Measurements from ENCODE around the gene ANO5. TPM values are rescaled to one million over a fixed set of nuclear protein-coding genes. Genes with fewer than 3 reads are reported as not detected.

Gene ANO5
- total RNA-seq, 1 experiment from 2014 or later = 4.3 TPM

DNA sequence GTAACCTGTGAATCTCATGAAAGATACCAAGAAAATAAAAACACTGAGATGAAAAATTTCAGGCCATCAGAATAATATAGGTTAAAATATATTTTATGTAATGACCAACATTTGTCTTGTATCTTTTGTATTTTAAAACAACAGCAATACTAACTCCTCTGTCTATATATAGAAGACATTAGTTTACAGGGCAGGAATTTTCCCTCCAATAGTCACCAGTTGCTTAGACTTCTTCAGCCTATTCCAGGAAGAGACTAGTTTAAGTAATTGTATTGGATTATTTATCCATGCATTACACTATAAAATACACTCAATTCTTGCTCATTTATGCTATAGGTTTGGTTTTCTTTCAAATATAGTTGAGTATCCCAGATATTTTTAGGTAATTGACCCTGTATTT is 24.1 kb downstream of the ANO5 start:
- H3K9me3 Mint-ChIP-seq (ENCODE audit: low read depth, unreplicated experiment) = no peaks in the 10 kb centered on the region
- TF ChIP-seq, protein P1, sequence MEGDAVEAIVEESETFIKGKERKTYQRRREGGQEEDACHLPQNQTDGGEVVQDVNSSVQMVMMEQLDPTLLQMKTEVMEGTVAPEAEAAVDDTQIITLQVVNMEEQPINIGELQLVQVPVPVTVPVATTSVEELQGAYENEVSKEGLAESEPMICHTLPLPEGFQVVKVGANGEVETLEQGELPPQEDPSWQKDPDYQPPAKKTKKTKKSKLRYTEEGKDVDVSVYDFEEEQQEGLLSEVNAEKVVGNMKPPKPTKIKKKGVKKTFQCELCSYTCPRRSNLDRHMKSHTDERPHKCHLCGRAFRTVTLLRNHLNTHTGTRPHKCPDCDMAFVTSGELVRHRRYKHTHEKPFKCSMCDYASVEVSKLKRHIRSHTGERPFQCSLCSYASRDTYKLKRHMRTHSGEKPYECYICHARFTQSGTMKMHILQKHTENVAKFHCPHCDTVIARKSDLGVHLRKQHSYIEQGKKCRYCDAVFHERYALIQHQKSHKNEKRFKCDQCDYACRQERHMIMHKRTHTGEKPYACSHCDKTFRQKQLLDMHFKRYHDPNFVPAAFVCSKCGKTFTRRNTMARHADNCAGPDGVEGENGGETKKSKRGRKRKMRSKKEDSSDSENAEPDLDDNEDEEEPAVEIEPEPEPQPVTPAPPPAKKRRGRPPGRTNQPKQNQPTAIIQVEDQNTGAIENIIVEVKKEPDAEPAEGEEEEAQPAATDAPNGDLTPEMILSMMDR (IDR thresholded peaks at IDR 0.05; ENCODE audit: unreplicated experiment) = no peak
- no peaks in the 10 kb centered on the region for H3K4me1 Mint-ChIP-seq (ENCODE audit: low read depth, unreplicated experiment)
- intact Hi-C loops (cut with micrococcal nuclease; ENCODE audit: unreplicated experiment) = no loop called here
- no peaks in the 10 kb centered on the region for H3K36me3 Mint-ChIP-seq (ENCODE audit: insufficient read depth, unreplicated experiment)
- no peak overlapping the region for H3K4me3 Mint-ChIP-seq (ENCODE audit: low read depth, unreplicated experiment)
- no peak overlapping the region for H3K27ac Mint-ChIP-seq (ENCODE audit: unreplicated experiment)
- no peak for DNase-seq
- no peaks in the 10 kb centered on the region for H3K27me3 Mint-ChIP-seq (ENCODE audit: unreplicated experiment)
- no TSS peak for BruUV-seq (replicated peaks)
- CTCF ChIA-PET = no interaction called here

DNA sequence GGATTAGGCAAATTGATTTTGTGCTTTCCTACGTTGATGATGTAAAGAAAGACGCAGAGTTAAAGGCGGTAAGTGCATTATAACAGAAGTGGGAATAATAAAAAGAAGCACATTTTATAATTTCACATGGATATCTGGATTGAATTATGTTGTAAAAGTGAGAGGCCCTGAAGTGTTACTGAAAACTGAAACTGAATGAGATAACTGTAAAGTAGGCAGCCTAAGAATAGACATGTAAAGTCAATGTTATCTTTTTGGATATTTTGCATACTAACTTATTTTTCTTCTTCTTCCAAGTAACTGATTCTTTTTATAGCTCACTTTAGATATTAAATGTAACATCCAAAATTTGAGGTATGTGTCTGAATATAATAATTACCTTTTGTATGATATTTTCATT is 28.3 kb downstream of the ANO5 start:
- Mint-ChIP-seq H3K36me3 (ENCODE audit: insufficient read depth, unreplicated experiment) (no peaks in the 10 kb centered on the region), H3K4me3 (ENCODE audit: low read depth, unreplicated experiment) (no peak overlapping the region), H3K4me1 (ENCODE audit: low read depth, unreplicated experiment) (no peaks in the 10 kb centered on the region), H3K9me3 (ENCODE audit: low read depth, unreplicated experiment) (no peaks in the 10 kb centered on the region), H3K27me3 (ENCODE audit: unreplicated experiment) (no peaks in the 10 kb centered on the region), H3K27ac (ENCODE audit: unreplicated experiment) (no peak overlapping the region)
- DNase-seq = no peak
- CTCF ChIA-PET = no interaction called here
- intact Hi-C loops (cut with micrococcal nuclease; ENCODE audit: unreplicated experiment) = no loop called here
- BruUV-seq (replicated peaks) = no TSS peak
- TF ChIP-seq, protein P1 (IDR thresholded peaks at IDR 0.05; ENCODE audit: unreplicated experiment) = no peak

DNA sequence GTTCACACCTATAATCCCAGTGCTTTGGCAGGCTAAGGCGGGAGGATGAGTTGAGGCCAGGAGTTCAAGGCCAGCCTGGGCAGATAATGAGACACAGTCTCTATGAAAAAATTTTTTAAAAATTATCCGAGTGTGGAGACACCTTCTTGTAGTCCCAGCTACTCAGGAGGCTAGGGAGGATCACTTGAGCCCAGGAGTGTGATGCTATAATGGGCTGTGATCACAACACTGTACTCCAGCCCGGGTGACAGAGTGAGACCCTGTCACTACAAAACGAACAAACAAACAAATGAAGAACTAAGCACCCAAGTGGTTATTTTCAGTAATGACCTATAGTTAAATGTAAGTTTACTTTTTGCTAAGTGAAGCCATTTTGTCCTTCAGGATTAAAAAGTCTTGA is 32.3 kb downstream of the ANO5 start:
- H3K4me3 Mint-ChIP-seq (ENCODE audit: low read depth, unreplicated experiment) = no peak overlapping the region
- TF ChIP-seq, protein P1 (IDR thresholded peaks at IDR 0.05; ENCODE audit: unreplicated experiment) = no peak
- H3K9me3 Mint-ChIP-seq (ENCODE audit: low read depth, unreplicated experiment) = no peaks in the 10 kb centered on the region
- no peak for DNase-seq
- BruUV-seq (replicated peaks) = no TSS peak
- H3K36me3 Mint-ChIP-seq (ENCODE audit: insufficient read depth, unreplicated experiment) = no peaks in the 10 kb centered on the region
- CTCF ChIA-PET = no interaction called here
- H3K4me1 Mint-ChIP-seq (ENCODE audit: low read depth, unreplicated experiment) = no peaks in the 10 kb centered on the region
- no peaks in the 10 kb centered on the region for H3K27me3 Mint-ChIP-seq (ENCODE audit: unreplicated experiment)
- intact Hi-C loops (cut with micrococcal nuclease; ENCODE audit: unreplicated experiment) = no loop called here
- H3K27ac Mint-ChIP-seq (ENCODE audit: unreplicated experiment) = no peak overlapping the region

DNA sequence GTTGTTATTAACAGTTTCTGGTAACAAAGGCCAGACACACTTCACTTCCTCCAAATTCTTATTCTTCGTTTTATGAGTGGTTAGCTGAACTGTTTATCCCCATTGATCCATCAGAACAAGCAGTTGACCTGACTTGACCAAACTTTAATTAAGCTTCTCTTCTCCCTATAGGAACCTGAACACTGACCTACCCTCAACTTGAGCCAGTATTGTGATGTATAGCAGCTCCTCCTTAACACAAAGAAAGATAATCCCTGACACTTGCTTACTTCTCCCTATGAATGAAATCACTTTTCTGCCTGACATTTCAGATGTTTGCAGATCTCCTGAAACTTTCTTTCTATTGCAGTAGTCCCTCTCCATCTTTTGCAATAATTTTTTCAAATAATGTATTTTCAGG is 41.9 kb downstream of the ANO5 start:
- no peaks in the 10 kb centered on the region for H3K27me3 Mint-ChIP-seq (ENCODE audit: unreplicated experiment)
- DNase-seq = no peak
- H3K27ac Mint-ChIP-seq (ENCODE audit: unreplicated experiment) = no peak overlapping the region
- no peaks in the 10 kb centered on the region for H3K36me3 Mint-ChIP-seq (ENCODE audit: insufficient read depth, unreplicated experiment)
- no peak overlapping the region for H3K4me3 Mint-ChIP-seq (ENCODE audit: low read depth, unreplicated experiment)
- intact Hi-C loops (cut with micrococcal nuclease; ENCODE audit: unreplicated experiment) = no loop called here
- no TSS peak for BruUV-seq (replicated peaks)
- no peaks in the 10 kb centered on the region for H3K9me3 Mint-ChIP-seq (ENCODE audit: low read depth, unreplicated experiment)
- CTCF ChIA-PET = interaction anchor here (0.6 kb wide), 1 partner anchor 82 kb away, joined by 4 read pairs; no protein-coding TSS in a partner anchor
- no peaks in the 10 kb centered on the region for H3K4me1 Mint-ChIP-seq (ENCODE audit: low read depth, unreplicated experiment)
- TF ChIP-seq, protein P1 (IDR thresholded peaks at IDR 0.05; ENCODE audit: unreplicated experiment) = no peak

All from Calu3 (cell line).